ENCODE measurements around the gene EMSY. TPM values are rescaled to one million over a fixed set of nuclear protein-coding genes. Genes with fewer than 3 reads are reported as not detected.

The EMSY gene
- total RNA-seq, 1 donor from 2014 or later = 20.2 TPM

GRCh38 chr11:76558473-76558872 lies 113.7 kb downstream of the EMSY start:
- Mint-ChIP-seq H3K4me1 (ENCODE audit: unreplicated experiment) (no peaks in the 10 kb centered on the region), H3K27me3 (ENCODE audit: unreplicated experiment) (no peaks in the 10 kb centered on the region), H3K4me3 (ENCODE audit: unreplicated experiment) (no peak overlapping the region), H3K27ac (ENCODE audit: unreplicated experiment) (no peak overlapping the region), H3K9me3 (ENCODE audit: unreplicated experiment) (no peaks in the 10 kb centered on the region), H3K36me3 (ENCODE audit: low read depth, unreplicated experiment) (no peaks in the 10 kb centered on the region)
- no peak for DNase-seq (ENCODE audit: low spot score)
- no peak for TF ChIP-seq CTCF (IDR thresholded peaks at IDR 0.05; ENCODE audit: unreplicated experiment)

- no peak overlapping the region for H3K27ac Mint-ChIP-seq (ENCODE audit: unreplicated experiment)
- H3K27me3 Mint-ChIP-seq (ENCODE audit: unreplicated experiment) = no peaks in the 10 kb centered on the region
- no peak overlapping the region for H3K4me3 Mint-ChIP-seq (ENCODE audit: unreplicated experiment)
- no peaks in the 10 kb centered on the region for H3K4me1 Mint-ChIP-seq (ENCODE audit: unreplicated experiment)
- no peak for DNase-seq (ENCODE audit: low spot score)
- H3K36me3 Mint-ChIP-seq (ENCODE audit: low read depth, unreplicated experiment) = no peaks in the 10 kb centered on the region
- TF ChIP-seq CTCF (IDR thresholded peaks at IDR 0.05; ENCODE audit: unreplicated experiment) = no peak
- no peaks in the 10 kb centered on the region for H3K9me3 Mint-ChIP-seq (ENCODE audit: unreplicated experiment)
Observed at GRCh38 chr11:76558891-76559290, 114.1 kb downstream of the EMSY start.

GRCh38 chr11:76559346-76559745 lies 114.5 kb downstream of the EMSY start:
- H3K9me3 Mint-ChIP-seq (ENCODE audit: unreplicated experiment) = no peaks in the 10 kb centered on the region
- no peak for DNase-seq (ENCODE audit: low spot score)
- no peak overlapping the region for H3K27ac Mint-ChIP-seq (ENCODE audit: unreplicated experiment)
- H3K36me3 Mint-ChIP-seq (ENCODE audit: low read depth, unreplicated experiment) = no peaks in the 10 kb centered on the region
- H3K4me3 Mint-ChIP-seq (ENCODE audit: unreplicated experiment) = no peak overlapping the region
- no peaks in the 10 kb centered on the region for H3K4me1 Mint-ChIP-seq (ENCODE audit: unreplicated experiment)
- no peaks in the 10 kb centered on the region for H3K27me3 Mint-ChIP-seq (ENCODE audit: unreplicated experiment)
- TF ChIP-seq CTCF (IDR thresholded peaks at IDR 0.05; ENCODE audit: unreplicated experiment) = no peak

- DNase-seq (ENCODE audit: low spot score) = no peak
- no peak for TF ChIP-seq CTCF (IDR thresholded peaks at IDR 0.05; ENCODE audit: unreplicated experiment)
- Mint-ChIP-seq H3K4me1 (ENCODE audit: unreplicated experiment) (no peaks in the 10 kb centered on the region), H3K9me3 (ENCODE audit: unreplicated experiment) (no peaks in the 10 kb centered on the region), H3K4me3 (ENCODE audit: unreplicated experiment) (no peak overlapping the region), H3K27ac (ENCODE audit: unreplicated experiment) (no peak overlapping the region), H3K27me3 (ENCODE audit: unreplicated experiment) (no peaks in the 10 kb centered on the region), H3K36me3 (ENCODE audit: low read depth, unreplicated experiment) (no peaks in the 10 kb centered on the region)
Observed at GRCh38 chr11:76560219-76560618, 115.4 kb downstream of the EMSY start.

GRCh38 chr11:76561245-76561644 lies 116.4 kb downstream of the EMSY start:
- Mint-ChIP-seq H3K4me3 (ENCODE audit: unreplicated experiment) (no peak overlapping the region), H3K9me3 (ENCODE audit: unreplicated experiment) (no peaks in the 10 kb centered on the region), H3K27ac (ENCODE audit: unreplicated experiment) (no peak overlapping the region), H3K27me3 (ENCODE audit: unreplicated experiment) (no peaks in the 10 kb centered on the region), H3K4me1 (ENCODE audit: unreplicated experiment) (no peaks in the 10 kb centered on the region), H3K36me3 (ENCODE audit: low read depth, unreplicated experiment) (no peaks in the 10 kb centered on the region)
- no peak for DNase-seq (ENCODE audit: low spot score)
- no peak for TF ChIP-seq CTCF (IDR thresholded peaks at IDR 0.05; ENCODE audit: unreplicated experiment)
